Upper lobe of left lung (tissue), 4 donors: Measurements from ENCODE around the gene NR1H2.

Experiments
- CTCF ChIP-seq, 6 experiments: fragments of 450-650 bp in 4 of 6; fragments of 200-600 bp in 2 of 6; sonication (generic) in 2 of 6; IDR thresholded peaks; one replicate each; pipeline ENCODE4 v1.5.1; 2016 to 2019; ENCODE audit warnings: antibody characterized with exemption in 6 of 6
- EP300 ChIP-seq, 4 donors: sonication (generic); formaldehyde crosslinking; IDR thresholded peaks; one replicate each; pipeline ENCODE4 v1.5.1; 2017; ENCODE audit warnings: antibody characterized with exemption in 4 of 4, control low read depth in 2 of 4
- POLR2A ChIP-seq, 4 donors: fragments of 450-650 bp; IDR thresholded peaks; one replicate each; pipeline ENCODE4 v1.5.1; 2016 to 2017; ENCODE audit warnings: antibody characterized with exemption in 4 of 4, mild to moderate bottlenecking in 2 of 4
- POLR2AphosphoS5 ChIP-seq, 2 donors: sonication (generic); formaldehyde crosslinking; IDR thresholded peaks; one replicate each; pipeline ENCODE4 v1.5.1; 2017; ENCODE audit warnings: antibody characterized with exemption in 2 of 2

- TF ChIP-seq POLR2AphosphoS5 (IDR thresholded peaks at IDR 0.05) (no peak), CTCF (IDR thresholded peaks at IDR 0.05) (peak in 1 of 6 experiments; percentile 7), POLR2A (IDR thresholded peaks at IDR 0.05) (no peak), EP300 (IDR thresholded peaks at IDR 0.05) (no peak)
Measured at GRCh38 chr19:50328873-50329145, 47.4 kb upstream of the NR1H2 start.
